Natural killer cell treated with Interleukin-12 subunit alpha and Interleukin-12 subunit beta and Interleukin-15 and Interleukin-18, amount 100 ng/mL, for 72 hours (primary cell): ENCODE data around the gene PDHX. TPM values are rescaled to one million over a fixed set of nuclear protein-coding genes. Genes with fewer than 3 reads are reported as not detected.

Experiments
- ATAC-seq, 2 donors: fragments of 150-1000 bp; cut with Tn5 transposase in 1 of 2; sonication (Bioruptor Pico), chemical (Tn5 transposase) in 1 of 2; 2 replicates each; pipeline ENCODE4 v1.10.0; 2021
- DNase-seq: peaks from one replicate; pipeline ENCODE4 v3.0.0; 2022; ENCODE audit warnings: low spot score
- H3K27ac Mint-ChIP-seq, 2 donors: 1 replicate in 1 of 2; 2 replicates in 1 of 2; pipeline ENCODE4 v1.8.0; 2022; ENCODE audit warnings: mixed read lengths in 2 of 2, mild to moderate bottlenecking in 1 of 2, moderate library complexity in 1 of 2
- H3K27me3 Mint-ChIP-seq, 2 donors: 1 replicate in 1 of 2; 2 replicates in 1 of 2; pipeline ENCODE4 v1.8.0; 2022; ENCODE audit warnings: mixed read lengths in 2 of 2
- H3K36me3 Mint-ChIP-seq: one replicate; pipeline ENCODE4 v1.8.0; 2022; ENCODE audit warnings: mixed read lengths
- H3K4me1 Mint-ChIP-seq, 2 donors: 1 replicate in 1 of 2; 2 replicates in 1 of 2; pipeline ENCODE4 v1.8.0; 2022; ENCODE audit warnings: low read depth in 2 of 2, mixed read lengths in 2 of 2, mild to moderate bottlenecking in 1 of 2
- H3K4me3 Mint-ChIP-seq: one replicate; pipeline ENCODE4 v1.8.0; 2022; ENCODE audit warnings: mixed read lengths
- H3K9me3 Mint-ChIP-seq: 2 replicates; pipeline ENCODE4 v1.8.0; 2022; ENCODE audit warnings: mixed read lengths
- total RNA-seq, 2 donors: library from RNA; stranded (reverse); gene quantifications; one replicate each; pipeline ENCODE4 v1.2.3, GENCODE V29; 2022

PDHX gene
- total RNA-seq, 2 donors from 2014 or later = 27.6 to 37.3 TPM

DNA sequence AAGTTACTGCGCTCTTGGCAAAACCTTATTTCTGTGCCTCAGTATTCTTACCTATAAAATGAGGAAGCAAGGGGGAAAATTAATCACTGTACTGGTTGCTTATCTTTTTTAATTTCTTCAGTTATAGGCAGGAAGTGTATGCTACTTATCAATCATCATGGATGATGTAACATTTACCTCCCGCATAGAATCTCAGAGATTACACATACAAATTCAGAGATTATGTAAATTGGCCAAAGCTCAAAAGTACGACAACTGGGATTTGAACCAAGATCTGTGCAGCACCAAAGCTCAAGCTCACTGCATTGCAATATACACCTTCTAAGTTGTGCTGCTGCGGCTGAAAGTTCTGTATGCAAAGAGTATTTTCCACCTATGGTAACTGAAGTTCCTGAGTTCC is 83.0 kb downstream of the PDHX start:
- DNase-seq = no peak
- Mint-ChIP-seq H3K9me3 (no peaks in the 10 kb centered on the region), H3K27me3 (no peaks in the 10 kb centered on the region), H3K27ac (peak overlapping the region in 1 of 2 donors; percentile 70), H3K36me3 (no peaks in the 10 kb centered on the region), H3K4me1 (peaks cover 20 to 41% of the 10 kb centered on the region in 2 donors), H3K4me3 (no peak overlapping the region)
- ATAC-seq = no peak

DNA sequence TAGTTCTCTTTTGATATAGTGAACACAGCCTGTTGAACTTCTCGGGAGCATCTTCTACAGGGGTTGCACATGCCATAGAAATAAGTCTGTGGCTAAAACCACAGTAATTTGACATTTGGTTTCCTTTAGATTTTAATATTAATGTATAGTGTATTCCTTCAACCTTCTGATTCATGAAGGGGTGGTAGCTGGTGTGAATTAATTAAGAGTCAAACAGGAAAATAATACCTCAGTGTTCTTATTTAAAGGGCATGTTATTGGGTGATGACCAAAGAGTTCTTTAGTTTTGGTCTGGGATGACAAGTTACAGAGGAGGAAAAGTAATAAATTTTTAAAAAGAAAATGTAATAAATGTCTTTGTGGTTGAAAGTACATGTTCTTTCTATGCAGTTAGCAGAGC is 86.8 kb downstream of the PDHX start:
- H3K4me3 Mint-ChIP-seq = peak overlapping the region; percentile 69
- H3K27ac Mint-ChIP-seq = peak overlapping the region; percentile 28 to 68
- no peaks in the 10 kb centered on the region for H3K9me3 Mint-ChIP-seq
- H3K36me3 Mint-ChIP-seq = no peaks in the 10 kb centered on the region
- no peak for DNase-seq
- H3K4me1 Mint-ChIP-seq = peaks cover 38 to 66% of the 10 kb centered on the region in 2 donors
- ATAC-seq = no peak
- no peaks in the 10 kb centered on the region for H3K27me3 Mint-ChIP-seq

DNA sequence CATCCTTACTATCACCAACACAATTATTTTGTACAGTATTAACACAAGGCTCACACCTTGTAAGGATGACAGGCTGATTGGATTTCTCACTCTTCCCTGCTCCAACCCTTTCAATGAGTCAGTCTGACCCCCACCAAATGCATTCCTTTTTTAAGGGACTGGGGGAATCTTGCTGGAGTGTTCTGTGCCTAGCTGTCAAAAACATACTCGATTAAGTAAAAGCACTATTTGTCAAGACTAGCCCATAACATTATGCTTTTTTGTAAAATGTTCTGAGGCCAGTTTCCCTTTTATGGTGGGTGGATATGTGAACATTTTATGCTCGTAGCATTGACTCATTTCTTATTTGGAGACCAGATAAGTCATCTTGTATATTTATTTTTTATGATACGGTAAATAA is 87.2 kb downstream of the PDHX start:
- H3K4me1 Mint-ChIP-seq = peaks cover 36 to 64% of the 10 kb centered on the region in 2 donors
- ATAC-seq = no peak

DNA sequence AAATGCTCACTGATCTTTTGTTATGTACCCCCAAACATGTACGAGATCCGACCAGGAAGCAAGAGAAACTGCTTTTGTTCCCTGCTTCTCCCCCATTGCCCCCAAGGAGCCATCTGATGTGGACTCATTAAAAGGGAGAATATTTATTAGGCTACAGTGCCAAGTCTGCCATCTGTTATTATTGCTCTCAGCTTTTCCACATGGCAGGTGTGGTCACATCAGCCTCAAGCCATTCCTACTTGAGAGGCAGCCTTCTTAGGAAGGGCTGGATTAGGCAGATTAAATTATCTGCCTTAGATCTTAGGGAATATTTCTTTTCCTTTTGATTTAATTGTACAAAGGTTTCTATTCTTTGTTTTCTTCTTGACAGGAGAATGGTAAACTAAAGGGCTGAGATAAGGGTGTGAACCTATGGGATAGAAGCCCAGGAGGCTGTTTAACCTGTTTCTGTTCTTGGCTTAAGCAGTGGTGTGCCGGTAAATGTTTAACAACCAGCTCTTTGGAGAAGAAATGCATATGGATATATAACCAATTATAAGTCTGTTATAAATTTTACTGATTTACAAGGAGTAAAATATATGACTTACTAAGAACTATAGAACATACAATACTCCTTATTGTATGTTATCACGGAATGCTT is 88.8 kb downstream of the PDHX start:
- H3K4me1 Mint-ChIP-seq = peaks cover 39 to 61% of the 10 kb centered on the region in 2 donors
- ATAC-seq (no peak), DNase-seq (no peak)
- H3K4me3 Mint-ChIP-seq = no peak overlapping the region
- H3K9me3 Mint-ChIP-seq = no peaks in the 10 kb centered on the region
- H3K27me3 Mint-ChIP-seq = no peaks in the 10 kb centered on the region
- peak overlapping the region; percentile 56 to 68 for H3K27ac Mint-ChIP-seq
- no peaks in the 10 kb centered on the region for H3K36me3 Mint-ChIP-seq

More for the DNA sequence above, 87.2 kb downstream of the PDHX start:
- H3K36me3 Mint-ChIP-seq = no peaks in the 10 kb centered on the region
- H3K9me3 Mint-ChIP-seq = no peaks in the 10 kb centered on the region
- no peaks in the 10 kb centered on the region for H3K27me3 Mint-ChIP-seq
- peak overlapping the region; percentile 69 for H3K4me3 Mint-ChIP-seq
- H3K27ac Mint-ChIP-seq = peak overlapping the region; percentile 28 to 68
- DNase-seq = no peak

DNA sequence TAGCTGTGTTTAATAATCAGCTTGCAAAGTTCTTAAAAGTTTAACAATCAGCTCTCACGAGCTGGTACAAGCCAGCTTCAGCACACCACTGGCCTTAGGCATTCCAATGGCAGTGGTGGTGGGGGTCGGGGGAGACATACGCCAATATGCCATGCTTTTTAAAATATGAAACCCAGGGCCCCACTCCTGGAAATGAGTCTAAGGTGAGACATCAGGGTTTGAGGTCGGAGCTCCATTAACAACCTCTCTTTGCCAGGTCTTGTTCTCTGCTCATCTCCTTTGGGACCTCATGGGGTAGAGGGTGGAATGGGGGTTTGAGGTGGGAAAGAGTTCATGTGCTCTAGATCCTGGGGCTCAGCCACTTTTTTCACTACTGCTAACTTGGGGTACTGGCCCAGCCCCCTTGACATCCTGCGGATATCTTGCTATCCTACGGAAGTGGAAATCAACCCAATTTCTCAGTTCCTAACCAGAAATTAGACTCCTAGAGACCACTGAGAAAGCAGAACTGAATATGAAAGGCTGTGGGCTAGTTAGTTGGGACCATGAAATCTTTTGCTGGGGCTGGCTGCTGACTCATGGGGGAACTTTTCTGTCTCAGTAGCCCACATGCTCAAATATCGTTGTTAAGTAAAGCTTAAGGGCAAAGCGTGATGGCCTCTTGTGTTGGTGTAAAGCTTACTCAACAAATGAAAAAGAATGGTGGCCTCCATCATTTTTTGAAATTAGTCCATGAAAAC is 90.1 kb downstream of the PDHX start:
- peak; percentile 93 to 96 for ATAC-seq
- Mint-ChIP-seq H3K27me3 (no peaks in the 10 kb centered on the region), H3K27ac (peak overlapping the region; percentile 68), H3K4me3 (peak overlapping the region; percentile 70), H3K4me1 (peaks cover 41 to 64% of the 10 kb centered on the region in 2 donors), H3K9me3 (no peaks in the 10 kb centered on the region), H3K36me3 (no peaks in the 10 kb centered on the region)
- DNase-seq = peak; percentile 64

DNA sequence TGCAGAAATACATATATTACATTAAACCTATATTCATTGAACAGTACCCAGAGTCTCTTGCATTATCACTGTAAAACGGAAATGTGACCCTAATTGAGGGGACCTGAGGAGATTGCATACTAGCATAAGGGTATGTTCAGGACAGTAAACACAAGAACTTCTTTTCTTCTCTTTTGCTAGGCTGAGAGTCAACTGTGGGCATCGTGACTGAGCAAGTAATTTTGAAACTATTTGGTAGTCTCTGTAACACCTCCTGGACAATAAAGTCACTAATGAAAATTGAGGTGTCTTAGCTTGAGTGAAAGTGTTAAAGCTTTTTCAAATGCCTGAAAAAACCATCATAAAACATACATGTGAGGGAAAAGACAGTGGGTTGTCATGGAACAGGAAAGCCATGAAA is 90.9 kb downstream of the PDHX start:
- ATAC-seq (peak; percentile 73 to 74), DNase-seq (no peak)
- H3K4me1 Mint-ChIP-seq = peaks cover 44 to 68% of the 10 kb centered on the region in 2 donors
- no peaks in the 10 kb centered on the region for H3K27me3 Mint-ChIP-seq
- peak overlapping the region; percentile 68 for H3K27ac Mint-ChIP-seq
- H3K4me3 Mint-ChIP-seq = peak overlapping the region; percentile 70
- no peaks in the 10 kb centered on the region for H3K9me3 Mint-ChIP-seq
- no peaks in the 10 kb centered on the region for H3K36me3 Mint-ChIP-seq

DNA sequence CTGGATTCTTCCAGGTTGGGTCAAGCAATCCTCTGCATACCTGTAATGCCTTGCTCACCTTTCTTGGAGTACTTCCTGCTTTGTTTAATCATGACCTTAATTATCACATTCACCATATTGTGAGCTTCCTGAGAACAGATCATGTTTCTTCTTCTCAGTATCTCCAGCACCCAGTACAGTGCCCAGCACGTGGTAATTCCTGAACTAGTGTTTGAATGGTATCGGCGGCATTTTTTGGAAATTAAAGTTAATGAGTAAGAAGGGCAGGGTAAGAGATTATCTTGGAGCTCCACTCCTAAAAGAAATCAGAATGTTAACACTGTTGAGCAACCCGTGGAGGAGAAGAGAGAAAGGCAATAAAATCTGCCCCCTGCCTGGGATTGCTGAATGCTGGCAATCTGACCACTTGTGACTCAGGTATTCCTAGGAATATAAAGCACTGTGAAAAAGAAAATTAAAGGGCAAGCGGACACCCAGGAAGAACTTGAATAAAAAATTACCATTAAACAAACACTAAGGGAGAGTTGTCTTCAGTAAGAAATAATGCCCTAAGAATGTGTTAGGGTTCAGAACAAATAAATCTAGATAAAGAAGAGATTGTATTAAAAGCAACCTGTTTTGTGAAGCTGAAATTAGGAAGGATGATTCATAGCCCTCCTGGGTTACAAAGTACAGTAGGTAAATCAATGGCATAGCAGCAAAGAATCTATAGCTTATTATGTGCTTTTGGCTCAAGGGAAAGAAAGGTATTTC is 92.9 kb downstream of the PDHX start:
- H3K4me1 Mint-ChIP-seq = peaks cover 57 to 75% of the 10 kb centered on the region in 2 donors
- DNase-seq = no peak

DNA sequence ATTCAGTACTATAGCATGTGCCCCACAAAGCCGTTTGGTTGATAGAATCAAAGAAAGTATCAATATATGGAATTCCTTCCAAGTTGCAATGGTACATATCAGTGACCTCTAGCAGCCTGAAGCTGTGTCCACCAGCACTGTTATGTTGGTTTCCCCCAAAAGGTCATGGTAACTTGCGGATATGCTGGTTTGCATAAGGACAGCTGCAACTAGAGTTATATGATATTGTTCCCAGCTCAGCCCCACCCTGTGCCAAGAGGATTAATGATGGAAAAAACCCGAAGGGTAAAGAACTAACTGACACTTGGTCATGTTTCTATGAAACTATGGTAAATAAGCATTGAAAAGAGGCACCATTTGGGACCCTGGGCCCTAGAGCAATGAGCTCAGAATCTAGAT is 93.5 kb downstream of the PDHX start:
- Mint-ChIP-seq H3K4me1 (peaks cover 55 to 72% of the 10 kb centered on the region in 2 donors), H3K27ac (no peak overlapping the region), H3K4me3 (no peak overlapping the region), H3K27me3 (no peaks in the 10 kb centered on the region), H3K9me3 (no peaks in the 10 kb centered on the region), H3K36me3 (no peaks in the 10 kb centered on the region)
- ATAC-seq = no peak
- DNase-seq = no peak

More for the DNA sequence above, 92.9 kb downstream of the PDHX start:
- H3K27me3 Mint-ChIP-seq = no peaks in the 10 kb centered on the region
- no peaks in the 10 kb centered on the region for H3K9me3 Mint-ChIP-seq
- ATAC-seq = no peak
- no peak overlapping the region for H3K27ac Mint-ChIP-seq
- H3K36me3 Mint-ChIP-seq = no peaks in the 10 kb centered on the region
- H3K4me3 Mint-ChIP-seq = no peak overlapping the region

DNA sequence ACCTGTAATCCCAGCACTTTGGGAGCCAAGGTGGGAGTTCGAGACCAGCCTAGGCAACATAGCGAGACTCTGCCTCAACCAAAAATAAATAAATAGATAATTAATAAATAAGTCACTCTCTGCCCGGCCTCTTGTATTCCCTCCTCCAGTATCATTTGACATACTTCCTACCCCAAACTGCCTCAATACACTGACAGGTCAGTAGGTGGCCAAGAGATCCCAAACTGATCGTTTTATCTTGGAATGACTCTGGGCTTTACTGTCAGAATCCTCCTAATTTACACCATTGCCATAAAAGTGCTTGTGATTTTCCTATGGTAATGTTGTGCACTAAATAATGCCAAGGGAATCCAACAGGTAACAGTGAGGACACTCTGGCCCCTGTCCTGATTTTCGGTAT is 94.2 kb downstream of the PDHX start:
- Mint-ChIP-seq H3K36me3 (no peaks in the 10 kb centered on the region), H3K4me3 (no peak overlapping the region), H3K4me1 (peaks cover 53 to 67% of the 10 kb centered on the region in 2 donors), H3K27ac (peak overlapping the region in 1 of 2 donors; percentile 27), H3K27me3 (no peaks in the 10 kb centered on the region), H3K9me3 (no peaks in the 10 kb centered on the region)
- ATAC-seq (no peak), DNase-seq (no peak)

DNA sequence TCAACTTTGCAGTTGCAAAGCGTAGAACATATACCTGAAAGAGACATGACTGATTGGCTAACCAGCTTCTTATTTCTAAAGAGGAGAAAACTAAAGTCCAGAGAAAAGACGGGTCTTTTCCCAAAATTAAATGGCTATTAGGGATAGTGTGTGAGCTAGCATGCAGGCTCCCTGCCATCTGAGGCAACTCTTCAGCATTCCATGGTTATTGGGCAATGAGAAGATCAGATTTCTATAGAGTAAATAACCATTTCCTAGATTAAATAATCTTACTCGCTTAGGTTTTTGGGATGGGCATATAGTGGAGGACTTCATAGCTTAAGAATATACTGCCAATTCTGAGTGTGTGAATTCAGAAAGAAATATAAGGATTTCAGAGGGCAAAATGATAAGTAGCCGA is 95.0 kb downstream of the PDHX start:
- H3K36me3 Mint-ChIP-seq = no peaks in the 10 kb centered on the region
- no peak for ATAC-seq
- H3K27ac Mint-ChIP-seq = peak overlapping the region in 1 of 2 donors; percentile 66
- DNase-seq = no peak
- H3K9me3 Mint-ChIP-seq = no peaks in the 10 kb centered on the region
- no peak overlapping the region for H3K4me3 Mint-ChIP-seq
- H3K27me3 Mint-ChIP-seq = no peaks in the 10 kb centered on the region
- peaks cover 49 to 61% of the 10 kb centered on the region in 2 donors for H3K4me1 Mint-ChIP-seq

DNA sequence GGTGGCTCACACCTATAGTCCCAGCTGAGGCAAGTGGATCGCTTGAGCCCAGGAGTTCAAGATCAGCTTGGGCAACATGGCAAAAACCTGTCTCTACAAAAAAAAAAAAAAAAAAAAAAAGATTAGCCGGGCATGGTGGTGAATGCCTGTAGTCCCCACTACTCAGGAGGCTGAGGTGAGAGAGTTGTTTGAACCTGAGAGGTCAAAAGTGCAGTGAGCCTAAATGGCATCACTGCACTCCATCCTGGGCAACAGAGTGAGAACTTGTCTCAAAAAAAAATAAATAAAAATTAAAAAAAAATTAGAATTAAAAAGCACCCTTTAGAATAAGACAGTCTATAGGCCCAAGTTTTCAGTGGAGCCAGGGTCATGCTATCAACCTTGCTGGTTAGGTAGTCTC is 95.5 kb downstream of the PDHX start:
- peaks cover 44 to 56% of the 10 kb centered on the region in 2 donors for H3K4me1 Mint-ChIP-seq
- DNase-seq (no peak), ATAC-seq (no peak)
- no peaks in the 10 kb centered on the region for H3K27me3 Mint-ChIP-seq
- H3K36me3 Mint-ChIP-seq = no peaks in the 10 kb centered on the region
- H3K27ac Mint-ChIP-seq = peak overlapping the region; percentile 66 to 87
- H3K9me3 Mint-ChIP-seq = no peaks in the 10 kb centered on the region
- peak overlapping the region; percentile 76 for H3K4me3 Mint-ChIP-seq

DNA sequence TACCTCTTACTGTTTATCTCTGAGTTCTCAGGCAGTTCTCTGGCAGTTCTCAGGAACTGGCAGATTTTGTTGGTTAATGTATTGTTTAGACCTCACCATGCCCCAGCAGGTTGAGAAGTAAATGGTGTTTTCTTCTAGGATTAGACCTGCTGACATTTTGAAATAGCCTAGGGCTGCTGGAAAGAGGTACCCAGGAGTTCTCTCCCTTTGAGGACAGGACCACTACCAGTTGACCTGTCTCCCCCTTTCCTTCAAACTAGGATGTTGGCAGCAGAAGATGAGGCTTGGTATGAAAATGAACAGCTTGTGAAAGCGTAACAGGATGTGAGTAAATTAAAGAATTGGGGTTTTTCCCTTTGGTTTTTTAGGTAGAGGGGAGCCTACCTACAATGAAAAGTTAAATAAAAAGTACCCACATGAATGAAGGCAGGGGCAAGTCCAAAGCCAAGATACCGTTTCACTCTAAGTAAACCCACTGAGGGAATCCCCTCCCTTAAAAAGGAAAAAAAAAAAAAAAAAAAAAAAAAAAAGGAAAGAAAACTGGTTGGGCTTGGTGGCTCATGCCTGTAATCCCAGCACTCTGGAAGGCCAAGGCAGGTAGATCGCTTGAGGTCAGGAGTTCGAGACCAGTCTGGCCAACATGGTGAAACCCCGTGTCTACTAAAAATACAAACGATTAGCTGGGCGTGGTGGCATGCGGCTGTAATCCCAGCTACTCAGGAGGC is 96.2 kb downstream of the PDHX start:
- H3K4me3 Mint-ChIP-seq = peak overlapping the region; percentile 76

DNA sequence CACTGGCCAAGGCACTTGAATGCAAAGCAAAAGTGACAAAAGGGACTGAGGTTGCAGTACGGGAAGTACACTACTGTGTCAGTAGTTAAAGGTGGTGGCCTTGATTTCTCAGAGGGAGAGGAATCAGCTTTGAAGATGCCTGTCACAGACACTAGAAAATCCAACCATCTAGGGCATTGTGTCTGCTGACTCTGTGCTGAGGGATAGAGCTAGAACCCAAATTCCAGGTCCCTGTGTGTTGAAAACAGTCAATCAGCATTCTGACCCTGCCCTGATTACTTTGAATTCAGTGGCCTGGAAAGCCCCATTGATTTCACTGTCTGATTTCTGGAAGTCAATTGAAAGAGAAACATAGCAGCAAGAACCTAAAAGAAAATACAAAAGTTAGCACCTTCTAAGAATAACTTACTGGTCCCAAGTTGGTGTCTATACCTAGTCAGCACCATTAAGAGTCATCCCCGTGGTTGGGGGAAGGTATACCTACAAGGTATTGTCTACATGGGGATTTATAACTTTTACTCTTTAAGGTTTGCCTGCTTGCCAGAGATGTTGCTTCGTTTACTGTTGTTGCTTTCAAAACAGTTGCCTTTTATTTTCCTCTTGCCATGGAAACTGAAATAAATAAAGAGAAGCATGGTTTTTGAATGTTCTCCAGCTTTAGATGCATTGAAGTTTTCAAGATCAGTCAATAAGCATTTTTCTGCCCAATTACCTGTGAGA is 97.3 kb downstream of the PDHX start:
- H3K9me3 Mint-ChIP-seq = no peaks in the 10 kb centered on the region
- H3K27me3 Mint-ChIP-seq = no peaks in the 10 kb centered on the region
- H3K4me3 Mint-ChIP-seq = peak overlapping the region; percentile 76
- ATAC-seq (peak; percentile 83 to 84), DNase-seq (peak; percentile 63)
- H3K36me3 Mint-ChIP-seq = no peaks in the 10 kb centered on the region
- peak overlapping the region; percentile 66 to 87 for H3K27ac Mint-ChIP-seq
- peaks cover 40 to 43% of the 10 kb centered on the region in 2 donors for H3K4me1 Mint-ChIP-seq

More for the DNA sequence above, 96.2 kb downstream of the PDHX start:
- peak; percentile 81 to 83 for ATAC-seq
- peak overlapping the region; percentile 66 to 87 for H3K27ac Mint-ChIP-seq
- H3K27me3 Mint-ChIP-seq = no peaks in the 10 kb centered on the region
- H3K4me1 Mint-ChIP-seq = peaks cover 41 to 49% of the 10 kb centered on the region in 2 donors
- H3K36me3 Mint-ChIP-seq = no peaks in the 10 kb centered on the region
- H3K9me3 Mint-ChIP-seq = no peaks in the 10 kb centered on the region
- DNase-seq = no peak
